Measurements from ENCODE around the gene PDZRN3. TPM values are rescaled to one million over a fixed set of nuclear protein-coding genes. Genes with fewer than 3 reads are reported as not detected.

The PDZRN3 gene
- polyA plus RNA-seq, 2 of the 4 experiments (the other 2 are of a cell fraction) = not detected

- WGBS (ENCODE audit: missing lambda C conversion rate) = 37% methylated on average over 11 of the region's 13 CpGs
- FAIRE-seq = no peak
- TF ChIP-seq CHD2 (IDR thresholded peaks at IDR 0.05; ENCODE audit: low read length, partially characterized antibody) = no peak
- TF ChIP-seq SREBF2 (IDR thresholded peaks at IDR 0.05) = no peak
- TF ChIP-seq RAD21 (conservative IDR thresholded peaks at IDR 0.05 in 1 of 2, IDR thresholded peaks at IDR 0.05 in 1 of 2) = no peak
- TF ChIP-seq HOXB13 (CRISPR knock-in tag; IDR thresholded peaks at IDR 0.05; ENCODE audit: low read depth) = no peak
- no peak for TF ChIP-seq FOSB (CRISPR knock-in tag; IDR thresholded peaks at IDR 0.05)
- TF ChIP-seq MAFK (IDR thresholded peaks at IDR 0.05; ENCODE audit: partially characterized antibody) = no peak
- TF ChIP-seq HDAC2 (IDR thresholded peaks at IDR 0.05) = no peak
- TF ChIP-seq HOXB5 (CRISPR knock-in tag; IDR thresholded peaks at IDR 0.05) = no peak
- TF ChIP-seq HOXA7 (CRISPR knock-in tag; IDR thresholded peaks at IDR 0.05) = no peak
- TF ChIP-seq TFCP2L1 (CRISPR knock-in tag; IDR thresholded peaks at IDR 0.05) = no peak
- no peak for TF ChIP-seq POLR2A (IDR thresholded peaks at IDR 0.05; ENCODE audit: low read length)
- no peak for TF ChIP-seq JUN (IDR thresholded peaks at IDR 0.05)
- TF ChIP-seq EHF (CRISPR knock-in tag; IDR thresholded peaks at IDR 0.05) = no peak
- TF ChIP-seq HEYL (CRISPR knock-in tag; IDR thresholded peaks at IDR 0.05) = no peak
- TF ChIP-seq BCL3 (IDR thresholded peaks at IDR 0.05) = no peak
- CTCF ChIA-PET = interaction anchor here (0.6 to 2.9 kb wide), 5 partner anchors 10 to 397 kb away, joined by 3 to 16 read pairs (median 3); no protein-coding TSS in a partner anchor
- no peaks in the 10 kb centered on the region for H3K4me1 ChIP-seq
- no peaks in the 10 kb centered on the region for H3K9me3 ChIP-seq
- POLR2A ChIA-PET = no interaction called here
- H3K4me3 ChIP-seq = no peak overlapping the region
- no peak overlapping the region for H3K27ac ChIP-seq
- DNase-seq (ENCODE audit: low read depth in 1 of 2, low spot score in 1 of 2) = no peak
- no peak for ATAC-seq
- no peak overlapping the region for H3K4me2 ChIP-seq
Measured at GRCh38 chr3:73497646-73498406, 126.9 kb downstream of the PDZRN3 start.

GRCh38 chr3:73493543-73494308 is 131.0 kb downstream of the PDZRN3 start:
- no peak overlapping the region for H3K4me3 ChIP-seq
- ATAC-seq (no peak), FAIRE-seq (no peak), DNase-seq (ENCODE audit: low read depth in 1 of 2, low spot score in 1 of 2) (no peak)
- TF ChIP-seq RARB (CRISPR knock-in tag; IDR thresholded peaks at IDR 0.05) = no peak
- no peak for TF ChIP-seq MAX (IDR thresholded peaks at IDR 0.05)
- TF ChIP-seq MAZ (IDR thresholded peaks at IDR 0.05; ENCODE audit: borderline replicate concordance, low read depth, low read length) = no peak
- TF ChIP-seq CEBPB (IDR thresholded peaks at IDR 0.05) = no peak
- TF ChIP-seq RAD21 (conservative IDR thresholded peaks at IDR 0.05 in 1 of 2, IDR thresholded peaks at IDR 0.05 in 1 of 2) = no peak
- TF ChIP-seq NR3C1 (IDR thresholded peaks at IDR 0.05) = no peak
- TF ChIP-seq POLR2A (IDR thresholded peaks at IDR 0.05; ENCODE audit: low read length) = no peak
- TF ChIP-seq TP53 (CRISPR knock-in tag; IDR thresholded peaks at IDR 0.05) = no peak
- H3K4me2 ChIP-seq = no peak overlapping the region
- POLR2A ChIA-PET = no interaction called here
- CTCF ChIA-PET = interaction anchor here (1.1 to 2.0 kb wide), 5 partner anchors 9 to 393 kb away, joined by 3 to 7 read pairs (median 5); no protein-coding TSS in a partner anchor
- H3K4me1 ChIP-seq = no peaks in the 10 kb centered on the region
- WGBS (ENCODE audit: missing lambda C conversion rate) = 13% methylated on average over 7 of the region's 7 CpGs
- H3K9me3 ChIP-seq = no peaks in the 10 kb centered on the region
- no peak overlapping the region for H3K27ac ChIP-seq

DNA sequence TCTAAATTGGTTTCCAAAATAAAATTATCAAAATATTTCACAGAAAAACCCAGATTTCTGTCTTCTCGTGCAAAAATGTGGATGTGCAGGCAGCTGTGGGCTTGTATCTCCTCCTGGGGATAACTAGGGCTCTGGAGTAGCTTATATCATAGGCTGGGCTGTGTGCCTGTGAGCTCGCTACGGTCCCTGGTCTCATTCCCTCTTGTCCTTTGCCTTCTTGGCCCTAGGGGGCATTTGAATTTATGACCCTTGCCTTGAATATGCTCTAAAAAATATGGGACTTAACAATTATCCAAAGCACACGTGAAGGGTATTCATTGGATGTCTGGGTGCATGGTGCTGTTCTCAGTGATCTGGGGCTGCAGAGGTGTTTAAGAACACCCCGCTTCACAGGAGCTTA is 132.6 kb downstream of the PDZRN3 start:
- ChIA-PET POLR2A (no interaction called here), CTCF (interaction anchor here (2.0 to 2.5 kb wide), 2 partner anchors 10 to 16 kb away, joined by 7 to 13 read pairs; no protein-coding TSS in a partner anchor)
- FAIRE-seq (no peak), ATAC-seq (no peak), DNase-seq (ENCODE audit: low read depth in 1 of 2, low spot score in 1 of 2) (no peak)
- WGBS (ENCODE audit: missing lambda C conversion rate) = 6% methylated on average over 5 of the region's 5 CpGs
- TF ChIP-seq CBX2 (IDR thresholded peaks at IDR 0.05; ENCODE audit: borderline replicate concordance, low read depth) (no peak), HOXB13 (CRISPR knock-in tag; IDR thresholded peaks at IDR 0.05; ENCODE audit: low read depth) (no peak), POLR2AphosphoS2 (conservative IDR thresholded peaks at IDR 0.05; ENCODE audit: low read length) (no peak), FOXS1 (CRISPR knock-in tag; IDR thresholded peaks at IDR 0.05) (no peak), NFE2L2 (conservative IDR thresholded peaks at IDR 0.05; ENCODE audit: low read length) (no peak), GATA3 (IDR thresholded peaks at IDR 0.05; ENCODE audit: borderline replicate concordance) (no peak)
- H3K4me1 ChIP-seq = no peaks in the 10 kb centered on the region
- no peak overlapping the region for H3K4me3 ChIP-seq
- no peak overlapping the region for H3K27ac ChIP-seq
- H3K9me3 ChIP-seq = no peaks in the 10 kb centered on the region
- no peak overlapping the region for H3K4me2 ChIP-seq
